BLaER1 treated with 17β-estradiol and CSF1 and Interleukin-3, amounts not matched to agents 10 nM and 100 nM (cell line): ENCODE data around the gene TMEM164.

Experiments used
- H3K27ac ChIP-seq, 11 experiments: shearing (Covaris generic); formaldehyde crosslinking; 2 replicates each; pipeline ENCODE4 v1.8.1; 2022
- H3K27me3 ChIP-seq, 11 experiments: shearing (Covaris generic); formaldehyde crosslinking; 2 replicates each; pipeline ENCODE4 v1.8.1; 2022
- H3K36me3 ChIP-seq, 11 experiments: shearing (Covaris generic); formaldehyde crosslinking; 2 replicates each; pipeline ENCODE4 v1.8.1; 2022
- H3K4me1 ChIP-seq, 10 experiments: shearing (Covaris generic); formaldehyde crosslinking; 2 replicates each; pipeline ENCODE4 v1.8.1; 2022
- H3K4me2 ChIP-seq, 11 experiments: shearing (Covaris generic); formaldehyde crosslinking; 2 replicates each; pipeline ENCODE4 v1.8.1; 2022
- H3K4me3 ChIP-seq, 10 experiments: shearing (Covaris generic); formaldehyde crosslinking; 2 replicates each; pipeline ENCODE4 v1.8.1; 2022
- H3K9ac ChIP-seq, 11 experiments: shearing (Covaris generic); formaldehyde crosslinking; 2 replicates each; pipeline ENCODE4 v1.8.1; 2022
- H3K9me3 ChIP-seq, 11 experiments: shearing (Covaris generic); formaldehyde crosslinking; replicated peaks in 1 of 11; 2 replicates each; pipeline ENCODE4 v1.8.1; 2022
- H4K20me1 ChIP-seq, 11 experiments: shearing (Covaris generic); formaldehyde crosslinking; 2 replicates each; pipeline ENCODE4 v1.8.1; 2022
- Cebpa-rat ChIP-seq, 11 experiments: shearing (Covaris generic); IDR thresholded peaks; 2 replicates each; pipeline ENCODE4 v1.8.1; 2022

The TMEM164 gene

GRCh38 chrX:110006821-110007375, 4.0 kb downstream of the TMEM164 start:
- peaks cover 17 to 75% (median 41%) of the 10 kb centered on the region in 11 experiments; a peak in 20 of 22 replicates for H4K20me1 ChIP-seq
- H3K27ac ChIP-seq = no peak overlapping the region
- H3K4me1 ChIP-seq = peaks cover 15 to 74% (median 24%) of the 10 kb centered on the region in 10 experiments
- H3K4me3 ChIP-seq = 0 out of 20 replicates have a peak overlapping the region, but pooled peaks of 1 of the 10 experiments have one; percentile 5
- H3K9ac ChIP-seq = no peak overlapping the region
- H3K4me2 ChIP-seq = peak overlapping the region in 4 of 11 experiments; percentile 82 to 90 (median 88); a peak in 7 of 22 replicates
- peaks cover 75 to 89% (median 85%) of the 10 kb centered on the region in 11 experiments for H3K27me3 ChIP-seq
- peaks cover 0 to 10% (median 0%) of the 10 kb centered on the region in 11 experiments; a peak in 2 of 22 replicates for H3K9me3 ChIP-seq
- H3K36me3 ChIP-seq = peaks cover 0 to 12% (median 2%) of the 10 kb centered on the region in 11 experiments; a peak in 9 of 22 replicates
- TF ChIP-seq Cebpa-rat (IDR thresholded peaks at IDR 0.05) = no peak

DNA sequence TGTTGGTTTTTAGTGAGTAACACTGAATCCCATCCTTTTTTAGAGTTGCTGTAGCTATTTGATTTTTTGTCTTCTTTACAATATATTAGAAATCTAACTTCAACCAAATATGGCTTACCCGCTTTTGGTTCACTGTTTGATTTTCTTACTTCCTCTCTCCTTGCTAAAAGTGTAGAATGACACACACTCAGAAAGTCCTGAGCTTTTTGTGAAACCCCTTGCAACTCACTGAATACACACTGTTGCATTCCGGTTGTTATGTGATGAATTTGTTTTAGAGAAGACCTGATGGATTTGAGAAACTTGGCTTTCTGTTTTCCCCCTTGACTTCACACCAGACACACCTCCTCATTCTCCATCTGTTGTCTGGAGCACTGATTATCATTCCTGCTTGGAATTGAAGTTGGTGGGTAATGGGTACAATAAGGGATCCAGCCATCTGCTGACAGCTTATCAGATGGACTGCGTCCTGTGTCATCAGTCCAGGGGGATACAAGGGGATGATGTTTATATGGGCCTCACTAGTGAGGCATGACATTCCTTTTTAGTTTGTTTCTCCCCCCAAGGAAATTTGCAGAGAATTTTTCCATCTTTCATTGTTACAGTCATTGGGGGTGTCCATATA, 5.2 kb downstream of the TMEM164 start:
- Histone ChIP-seq H3K27me3 (peaks cover 87 to 100% (median 96%) of the 10 kb centered on the region in 11 experiments), H3K27ac (no peak overlapping the region), H3K9ac (no peak overlapping the region), H3K4me3 (no peak overlapping the region), H3K9me3 (peaks cover 0 to 8% (median 0%) of the 10 kb centered on the region in 11 experiments; a peak in 2 of 22 replicates), H4K20me1 (peaks cover 17 to 87% (median 41%) of the 10 kb centered on the region in 11 experiments; a peak in 20 of 22 replicates), H3K4me1 (peaks cover 13 to 75% (median 23%) of the 10 kb centered on the region in 10 experiments), H3K4me2 (peak overlapping the region in 3 of 11 experiments; percentile 87 to 90 (median 88); a peak in 5 of 22 replicates), H3K36me3 (peaks cover 0 to 23% (median 7%) of the 10 kb centered on the region in 11 experiments; a peak in 11 of 22 replicates)
- TF ChIP-seq Cebpa-rat (IDR thresholded peaks at IDR 0.05) = no peak

- peaks cover under 1 to 78% (median 34%) of the 10 kb centered on the region in 11 experiments; a peak in 17 of 22 replicates for H4K20me1 ChIP-seq
- H3K36me3 ChIP-seq = peaks cover 0 to 52% (median 10%) of the 10 kb centered on the region in 11 experiments; a peak in 12 of 22 replicates
- no peak for TF ChIP-seq Cebpa-rat (IDR thresholded peaks at IDR 0.05)
- H3K27ac ChIP-seq = no peak overlapping the region
- H3K4me3 ChIP-seq = no peak overlapping the region
- H3K4me2 ChIP-seq = no peak overlapping the region
- H3K9me3 ChIP-seq = no peaks in the 10 kb centered on the region
- no peak overlapping the region for H3K9ac ChIP-seq
- H3K4me1 ChIP-seq = peaks cover 0 to 48% (median 9%) of the 10 kb centered on the region in 10 experiments; a peak in 11 of 20 replicates
- peaks cover 82 to 97% (median 95%) of the 10 kb centered on the region in 11 experiments for H3K27me3 ChIP-seq
Measured at GRCh38 chrX:110012818-110013485, 10.0 kb downstream of the TMEM164 start.

- peaks cover 0 to 38% (median 9%) of the 10 kb centered on the region in 10 experiments; a peak in 11 of 20 replicates for H3K4me1 ChIP-seq
- H3K27me3 ChIP-seq = peaks cover 81 to 97% (median 95%) of the 10 kb centered on the region in 11 experiments
- no peak for TF ChIP-seq Cebpa-rat (IDR thresholded peaks at IDR 0.05)
- H3K4me3 ChIP-seq = no peak overlapping the region
- H3K27ac ChIP-seq = no peak overlapping the region
- H3K9ac ChIP-seq = no peak overlapping the region
- H4K20me1 ChIP-seq = peaks cover 0 to 68% (median 24%) of the 10 kb centered on the region in 11 experiments; a peak in 18 of 22 replicates
- no peaks in the 10 kb centered on the region for H3K9me3 ChIP-seq
- peaks cover 0 to 49% (median 10%) of the 10 kb centered on the region in 11 experiments; a peak in 14 of 22 replicates for H3K36me3 ChIP-seq
- H3K4me2 ChIP-seq = no peak overlapping the region
Measured at GRCh38 chrX:110013968-110014367, 11.1 kb downstream of the TMEM164 start.

GRCh38 chrX:110015032-110015431, 12.1 kb downstream of the TMEM164 start:
- Histone ChIP-seq H3K4me2 (peak overlapping the region in 3 of 11 experiments; percentile 11 to 65 (median 56); a peak in 5 of 22 replicates), H3K9me3 (no peaks in the 10 kb centered on the region), H3K27me3 (peaks cover 81 to 97% (median 95%) of the 10 kb centered on the region in 11 experiments), H3K36me3 (peaks cover 0 to 49% (median 11%) of the 10 kb centered on the region in 11 experiments; a peak in 14 of 22 replicates), H3K27ac (peak overlapping the region in 2 of 11 experiments; percentile 14 to 16; a peak in 2 of 22 replicates), H3K4me1 (peaks cover 0 to 37% (median 9%) of the 10 kb centered on the region in 10 experiments; a peak in 11 of 20 replicates), H4K20me1 (peaks cover 0 to 60% (median 21%) of the 10 kb centered on the region in 11 experiments; a peak in 18 of 22 replicates), H3K4me3 (no peak overlapping the region), H3K9ac (no peak overlapping the region)
- no peak for TF ChIP-seq Cebpa-rat (IDR thresholded peaks at IDR 0.05)

DNA sequence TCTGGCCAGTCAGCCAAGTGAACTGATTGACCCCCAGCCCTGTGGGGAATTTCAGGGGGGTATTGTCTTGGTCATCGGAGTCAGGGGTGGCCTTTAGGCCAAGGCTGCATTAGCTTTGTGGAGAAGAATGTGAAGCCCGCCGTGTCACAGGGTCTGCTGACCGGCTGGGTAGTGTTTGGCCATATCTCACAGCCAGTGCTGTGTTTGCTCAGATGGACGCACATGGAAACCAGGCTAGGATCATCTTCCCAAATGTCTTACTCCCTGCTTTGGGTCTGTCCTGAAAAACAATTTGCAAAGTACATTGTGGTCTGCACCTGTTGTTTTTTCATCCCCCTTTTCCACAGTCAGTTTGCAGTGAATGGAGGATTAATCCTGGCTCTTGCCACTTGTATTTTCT, 13.0 kb downstream of the TMEM164 start:
- Histone ChIP-seq H3K4me1 (peaks cover 0 to 28% (median 9%) of the 10 kb centered on the region in 10 experiments; a peak in 11 of 20 replicates), H3K9ac (no peak overlapping the region), H3K27me3 (peaks cover 82 to 97% (median 95%) of the 10 kb centered on the region in 11 experiments), H3K4me2 (peak overlapping the region in 2 of 11 experiments; percentile 56 to 65; a peak in 4 of 22 replicates), H3K9me3 (no peaks in the 10 kb centered on the region), H3K27ac (no peak overlapping the region), H3K36me3 (peaks cover 4 to 49% (median 11%) of the 10 kb centered on the region in 11 experiments; a peak in 14 of 22 replicates), H4K20me1 (peaks cover 0 to 52% (median 21%) of the 10 kb centered on the region in 11 experiments; a peak in 18 of 22 replicates), H3K4me3 (no peak overlapping the region)
- TF ChIP-seq Cebpa-rat (IDR thresholded peaks at IDR 0.05) = no peak

DNA sequence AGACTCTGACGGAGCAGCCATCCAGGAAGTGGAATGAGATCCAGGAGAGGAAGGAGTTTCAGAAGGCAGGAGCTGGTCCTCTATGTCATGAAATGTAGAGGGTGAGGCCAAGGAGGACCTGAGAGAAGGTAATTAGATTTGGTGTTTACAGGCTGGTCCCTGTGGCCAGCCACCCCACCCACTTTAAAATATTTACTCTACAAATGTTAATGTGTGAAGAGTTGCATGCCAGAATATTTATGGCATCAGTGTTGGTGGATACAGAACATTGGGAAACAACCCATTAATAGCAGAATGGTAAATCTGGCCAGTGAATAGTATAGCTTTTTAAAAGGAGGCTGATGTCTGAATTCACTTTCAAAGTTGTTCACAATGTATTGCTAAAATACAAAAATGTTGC, 17.6 kb downstream of the TMEM164 start:
- peaks cover 0 to 48% (median 6%) of the 10 kb centered on the region in 11 experiments; a peak in 11 of 22 replicates for H3K36me3 ChIP-seq
- H3K4me1 ChIP-seq = peaks cover 0 to 35% (median 2%) of the 10 kb centered on the region in 10 experiments; a peak in 7 of 20 replicates
- H3K9me3 ChIP-seq = no peaks in the 10 kb centered on the region
- no peak overlapping the region for H3K4me2 ChIP-seq
- H3K9ac ChIP-seq = no peak overlapping the region
- no peak overlapping the region for H3K27ac ChIP-seq
- TF ChIP-seq Cebpa-rat (IDR thresholded peaks at IDR 0.05) = no peak
- H4K20me1 ChIP-seq = peaks cover 8 to 46% (median 16%) of the 10 kb centered on the region in 11 experiments; a peak in 20 of 22 replicates
- H3K27me3 ChIP-seq = peaks cover 87 to 97% (median 96%) of the 10 kb centered on the region in 11 experiments
- no peak overlapping the region for H3K4me3 ChIP-seq

GRCh38 chrX:110021258-110022022, 18.5 kb downstream of the TMEM164 start:
- H3K4me2 ChIP-seq = no peak overlapping the region

More at GRCh38 chrX:110021258-110022022, 18.5 kb downstream of the TMEM164 start:
- Histone ChIP-seq H3K4me3 (no peak overlapping the region), H3K27me3 (peaks cover 90 to 97% (median 96%) of the 10 kb centered on the region in 11 experiments), H3K9ac (no peak overlapping the region), H3K27ac (no peak overlapping the region), H4K20me1 (peaks cover 3 to 45% (median 15%) of the 10 kb centered on the region in 11 experiments; a peak in 14 of 22 replicates), H3K4me1 (peaks cover 0 to 37% (median 0%) of the 10 kb centered on the region in 10 experiments; a peak in 5 of 20 replicates), H3K36me3 (peaks cover 0 to 43% (median 6%) of the 10 kb centered on the region in 11 experiments; a peak in 11 of 22 replicates), H3K9me3 (no peaks in the 10 kb centered on the region)
- no peak for TF ChIP-seq Cebpa-rat (IDR thresholded peaks at IDR 0.05)
